OCI-LY7 (cell line): ENCODE measurements around the gene MRGPRX4. TPM values are rescaled to one million over a fixed set of nuclear protein-coding genes. Genes with fewer than 3 reads are reported as not detected.
"Not testable (repeated sequence)": the region's sequence is repeated elsewhere in the genome, so short reads cannot be mapped to it uniquely, and the experiment has no call there.

Source experiments
- BruUV-seq: library from RNA; stranded (reverse); fragments of 400-500 nt; replicated peaks from 2 replicates; lab custom pipeline; 2021; lab: Mats Ljungman, UMichigan
- CTCF ChIA-PET: fragments of 300-600 bp; sonication (Branson Sonifier 250); formaldehyde crosslinking; loops from one replicate; lab custom pipeline; 2022; ENCODE audit warnings: antibody characterized with exemption; ENCODE audit not compliant: unreplicated experiment; lab: Charles Lee
- POLR2A ChIA-PET: fragments of 300-600 bp; sonication (Branson Sonifier 250); formaldehyde crosslinking; loops from one replicate; lab custom pipeline; 2022; ENCODE audit warnings: antibody characterized with exemption; lab: Charles Lee
- DNase-seq: peaks from one replicate; pipeline ENCODE4 v3.0.0-alpha.2; 2015; ENCODE audit warnings: low spot score
- H2AFZ ChIP-seq: fragments of 200-600 bp; sonication (generic), shearing (Covaris generic); 2 replicates; pipeline ENCODE4 v1.6.1; 2014; ENCODE audit warnings: mild to moderate bottlenecking, antibody characterized with exemption, low read length, moderate library complexity
- H3K27ac ChIP-seq: fragments of 200-600 bp; sonication (generic); 2 replicates; pipeline ENCODE4 v1.5.1; 2014; ENCODE audit warnings: mixed run types, low read depth, mild to moderate bottlenecking, moderate library complexity, low read length, inconsistent platforms; ENCODE audit not compliant: poor library complexity, severe bottlenecking
- H3K36me3 ChIP-seq: fragments of 200-600 bp; sonication (generic); 2 replicates; pipeline ENCODE4 v1.6.1; 2014; ENCODE audit warnings: mild to moderate bottlenecking, antibody characterized with exemption, low read length, moderate library complexity, mixed read lengths; ENCODE audit not compliant: insufficient read depth
- H3K4me1 ChIP-seq: fragments of 200-600 bp; sonication (generic); 2 replicates; pipeline ENCODE4 v1.5.1; 2014; ENCODE audit warnings: mild to moderate bottlenecking, low read length; ENCODE audit not compliant: insufficient read depth, poor library complexity, severe bottlenecking
- H3K4me2 ChIP-seq: fragments of 200-600 bp; sonication (generic); 2 replicates; pipeline ENCODE4 v1.6.1; 2014; ENCODE audit warnings: mild to moderate bottlenecking, low read length
- H3K4me3 ChIP-seq: fragments of 200-600 bp; sonication (generic); 2 replicates; pipeline ENCODE4 v1.5.1; 2014; ENCODE audit warnings: mild to moderate bottlenecking, low read depth, low read length; ENCODE audit not compliant: poor library complexity, severe bottlenecking
- H3K79me2 ChIP-seq: fragments of 200-600 bp; sonication (generic); 2 replicates; pipeline ENCODE4 v1.6.1; 2016; ENCODE audit warnings: low read depth, mild to moderate bottlenecking, low read length, moderate library complexity, mixed read lengths; ENCODE audit not compliant: insufficient read depth
- H3K9me2 ChIP-seq: fragments of 200-600 bp; sonication (generic); 2 replicates; pipeline ENCODE4 v1.6.1; 2016; ENCODE audit warnings: mild to moderate bottlenecking, low read length, mixed read lengths; ENCODE audit not compliant: insufficient read depth
- H3K9me3 ChIP-seq: fragments of 200-600 bp; sonication (generic); 2 replicates; pipeline ENCODE4 v1.6.1; 2014; ENCODE audit warnings: mild to moderate bottlenecking, mixed run types, low read length, mixed read lengths
- H4K20me1 ChIP-seq: fragments of 200-600 bp; sonication (generic); 2 replicates; pipeline ENCODE4 v1.6.1; 2014; ENCODE audit warnings: mild to moderate bottlenecking, antibody characterized with exemption, low read length, moderate library complexity, mixed read lengths; ENCODE audit not compliant: insufficient read depth
- EZH2phosphoT487 ChIP-seq: fragments of 200-600 bp; sonication (generic); IDR thresholded peaks from 2 replicates; pipeline ENCODE4 v1.6.1; 2018; ENCODE audit warnings: low read depth, borderline replicate concordance, mild to moderate bottlenecking, mixed run types, antibody characterized with exemption, low read length, moderate library complexity, mixed read lengths
- intact Hi-C: fragments of 100-400 bp; cut with micrococcal nuclease; formaldehyde crosslinking; loops from one replicate; pipeline ENCODE4 v1.10.0; 2022; ENCODE audit not compliant: unreplicated experiment
- total RNA-seq, 2 experiments: library from RNA; depleted of rRNA in 1 of 2; stranded (reverse); fragments of >200 nt in 1 of 2; shearing (Covaris generic) in 1 of 2; gene quantifications; 2 replicates each; pipeline ENCODE4 v1.2.3, GENCODE V29; 2014 to 2022
- TF ChIP-seq, protein P1 (sequence below): fragments of 200-600 bp; sonication (generic); conservative IDR thresholded peaks from 2 replicates; pipeline ENCODE4 v1.5.1; 2014; ENCODE audit warnings: mild to moderate bottlenecking, antibody characterized with exemption, low read length, moderate library complexity, mixed read lengths

Gene MRGPRX4
- total RNA-seq, 2 experiments from 2014 or later: not detected

DNA sequence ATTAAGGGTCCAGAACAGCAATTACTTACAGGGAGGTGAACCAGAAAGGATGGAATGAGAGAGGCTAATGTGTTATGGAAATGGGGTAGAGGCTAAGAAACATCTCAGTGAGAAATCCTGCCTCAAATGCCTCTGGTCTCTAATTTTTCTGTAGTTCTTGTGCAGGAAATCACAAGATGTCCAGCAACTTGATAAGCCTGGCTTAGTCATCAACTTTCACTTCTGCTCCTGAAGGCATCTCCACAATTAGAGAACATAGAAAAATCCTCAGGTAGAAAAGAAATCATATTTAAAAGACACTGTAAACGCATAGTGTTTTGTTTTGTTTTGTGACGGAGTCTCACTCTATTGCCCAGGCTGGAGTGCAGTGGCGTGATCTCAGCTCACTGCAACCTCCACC is 18.7 kb downstream of the MRGPRX4 start:
- Histone ChIP-seq H3K4me1 (peaks cover 7% of the 10 kb centered on the region), H3K36me3 (no peaks in the 10 kb centered on the region), H4K20me1 (no peaks in the 10 kb centered on the region), H3K79me2 (no peaks in the 10 kb centered on the region), H3K4me3 (no peak overlapping the region), H3K27ac (no peak overlapping the region), H3K9me2 (no peaks in the 10 kb centered on the region), H3K4me2 (no peak overlapping the region; the same call in none of the 2 replicates), H3K9me3 (no peaks in the 10 kb centered on the region), H2AFZ (no peak overlapping the region; the same call in 1 of the 2 replicates)
- CTCF ChIA-PET: no interaction called here
- DNase-seq: peak; percentile 34
- no TSS peak for BruUV-seq
- intact Hi-C loops: no loop called here
- TF ChIP-seq EZH2phosphoT487: no peak
- TF ChIP-seq, protein P1, sequence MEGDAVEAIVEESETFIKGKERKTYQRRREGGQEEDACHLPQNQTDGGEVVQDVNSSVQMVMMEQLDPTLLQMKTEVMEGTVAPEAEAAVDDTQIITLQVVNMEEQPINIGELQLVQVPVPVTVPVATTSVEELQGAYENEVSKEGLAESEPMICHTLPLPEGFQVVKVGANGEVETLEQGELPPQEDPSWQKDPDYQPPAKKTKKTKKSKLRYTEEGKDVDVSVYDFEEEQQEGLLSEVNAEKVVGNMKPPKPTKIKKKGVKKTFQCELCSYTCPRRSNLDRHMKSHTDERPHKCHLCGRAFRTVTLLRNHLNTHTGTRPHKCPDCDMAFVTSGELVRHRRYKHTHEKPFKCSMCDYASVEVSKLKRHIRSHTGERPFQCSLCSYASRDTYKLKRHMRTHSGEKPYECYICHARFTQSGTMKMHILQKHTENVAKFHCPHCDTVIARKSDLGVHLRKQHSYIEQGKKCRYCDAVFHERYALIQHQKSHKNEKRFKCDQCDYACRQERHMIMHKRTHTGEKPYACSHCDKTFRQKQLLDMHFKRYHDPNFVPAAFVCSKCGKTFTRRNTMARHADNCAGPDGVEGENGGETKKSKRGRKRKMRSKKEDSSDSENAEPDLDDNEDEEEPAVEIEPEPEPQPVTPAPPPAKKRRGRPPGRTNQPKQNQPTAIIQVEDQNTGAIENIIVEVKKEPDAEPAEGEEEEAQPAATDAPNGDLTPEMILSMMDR: no peak
- POLR2A ChIA-PET: interaction anchor here (0.7 to 1.5 kb wide), 2 partner anchors 40 to 44 kb away, joined by 3 read pairs; no protein-coding TSS in a partner anchor

DNA sequence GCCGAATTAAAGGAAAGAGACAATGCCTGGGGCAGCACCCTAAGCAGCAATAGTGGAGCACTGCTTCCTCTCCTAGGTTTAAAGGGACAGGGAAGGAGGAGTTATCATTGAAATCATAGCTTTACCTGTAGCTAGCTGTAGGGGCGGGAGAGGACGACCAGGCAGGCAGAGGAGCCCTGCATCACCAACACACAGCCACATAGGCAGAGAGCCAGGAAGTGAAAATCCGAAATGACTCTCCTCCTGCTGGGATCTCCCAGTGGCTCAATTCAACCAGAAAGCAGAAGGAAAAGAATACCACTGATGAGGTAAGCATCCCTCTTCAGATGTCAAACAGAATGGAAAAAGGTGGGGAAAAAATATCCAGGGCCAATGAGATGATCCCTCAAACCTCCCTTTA is 20.4 kb downstream of the MRGPRX4 start:
- Histone ChIP-seq H3K4me3 (no peak overlapping the region), H3K4me2 (no peak overlapping the region), H3K79me2 (no peaks in the 10 kb centered on the region), H3K9me3 (no peaks in the 10 kb centered on the region), H4K20me1 (no peaks in the 10 kb centered on the region), H3K27ac (no peak overlapping the region), H3K9me2 (no peaks in the 10 kb centered on the region), H2AFZ (no peak overlapping the region), H3K4me1 (peaks cover 7% of the 10 kb centered on the region), H3K36me3 (no peaks in the 10 kb centered on the region)
- ChIA-PET CTCF (interaction anchor here (0.6 kb wide), 1 partner anchor 9 kb away, joined by 3 read pairs; no protein-coding TSS in a partner anchor), POLR2A (no interaction called here)
- no TSS peak for BruUV-seq
- DNase-seq: peak; percentile 16
- intact Hi-C loops: no loop called here
- TF ChIP-seq, protein P1: no peak
- TF ChIP-seq EZH2phosphoT487: no peak

DNA sequence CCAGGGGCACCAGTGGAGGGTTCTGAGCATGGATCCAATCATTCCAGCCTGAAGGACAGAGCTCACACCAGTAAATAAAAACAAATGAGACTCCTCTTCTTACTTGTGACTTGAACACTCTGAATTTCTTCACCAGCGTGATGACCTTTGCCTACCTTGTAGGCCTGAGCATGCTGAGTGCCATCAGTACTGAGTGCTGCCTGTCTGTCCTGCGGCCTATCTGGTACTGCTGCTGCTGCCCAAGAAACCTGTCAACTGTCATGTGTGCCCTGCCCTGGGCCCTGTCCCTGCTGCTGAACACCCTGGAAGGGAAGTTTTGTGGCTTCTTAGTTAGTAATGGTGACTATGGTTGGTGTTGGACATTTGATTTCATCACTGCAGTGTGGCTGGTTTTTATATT is 23.9 kb downstream of the MRGPRX4 start:
- Histone ChIP-seq H2AFZ (no peak overlapping the region), H3K9me2 (no peaks in the 10 kb centered on the region), H3K4me3 (no peak overlapping the region), H3K4me1 (peaks cover 1% of the 10 kb centered on the region), H3K4me2 (no peak overlapping the region), H3K27ac (no peak overlapping the region), H4K20me1 (no peaks in the 10 kb centered on the region), H3K79me2 (no peaks in the 10 kb centered on the region), H3K9me3 (no peaks in the 10 kb centered on the region), H3K36me3 (no peaks in the 10 kb centered on the region)
- ChIA-PET CTCF (no interaction called here), POLR2A (no interaction called here)
- intact Hi-C loops: no loop called here
- TF ChIP-seq, protein P1: no peak
- TF ChIP-seq EZH2phosphoT487: no peak
- BruUV-seq: no TSS peak
- DNase-seq: no peak

DNA sequence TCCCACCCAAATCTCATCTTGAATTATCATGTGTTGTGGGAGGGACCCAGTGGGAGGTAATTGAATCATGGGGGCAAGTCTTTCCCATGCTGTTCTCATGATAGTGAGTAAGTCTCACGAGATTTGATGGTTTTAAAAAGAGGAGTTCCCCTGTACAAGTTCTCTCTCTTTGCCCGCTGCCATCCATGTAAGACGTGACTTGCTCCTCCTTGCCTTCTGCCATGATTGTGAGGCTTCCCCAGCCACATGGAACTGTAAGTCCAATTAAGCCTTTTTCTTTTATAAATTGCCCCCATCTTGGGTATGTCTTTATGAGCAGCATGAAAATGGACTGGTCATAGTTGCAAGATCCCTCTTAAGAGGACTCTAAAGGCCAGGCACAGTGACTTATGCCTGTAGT is 25.1 kb downstream of the MRGPRX4 start:
- H2AFZ ChIP-seq, H3K79me2 ChIP-seq, DNase-seq, intact Hi-C loops, H3K4me1 ChIP-seq, H3K4me2 ChIP-seq, H3K27ac ChIP-seq, BruUV-seq, H4K20me1 ChIP-seq, H3K9me3 ChIP-seq, H3K36me3 ChIP-seq, H3K9me2 ChIP-seq, H3K4me3 ChIP-seq, CTCF ChIA-PET: not testable (repeated sequence)
- POLR2A ChIA-PET: interaction anchor here (0.7 kb wide), 2 partner anchors 9 to 59 kb away, joined by 3 to 4 read pairs; no protein-coding TSS in a partner anchor
